HG02588 (cell line): Measurements from ENCODE around the gene KAZN.

Source experiments
- ATAC-seq: cut with Tn5 transposase; IDR thresholded peaks from one replicate; pipeline ENCODE4 v1.9.1; 2021; ENCODE audit warnings: mild to moderate bottlenecking, moderate library complexity; ENCODE audit not compliant: unreplicated experiment

Gene KAZN

DNA sequence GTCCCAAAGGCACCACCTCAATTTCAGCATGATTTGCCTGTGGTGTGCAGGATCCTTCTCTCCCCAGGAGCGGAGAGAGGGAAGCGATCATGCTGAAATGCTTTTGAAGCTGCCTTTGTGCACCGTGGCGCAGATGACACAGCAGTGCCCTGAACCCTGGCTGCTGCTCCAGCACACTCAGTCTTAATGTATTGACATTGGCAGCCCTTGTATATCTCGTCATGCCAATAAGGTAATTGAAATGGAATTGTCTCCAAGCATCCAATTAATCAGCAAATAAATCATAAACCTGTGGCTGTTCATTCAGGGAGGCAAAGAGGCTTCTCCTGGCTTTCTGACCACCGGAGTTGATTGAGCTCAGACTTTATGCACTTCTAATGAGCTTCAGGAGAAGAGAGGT, 139.8 kb downstream of the KAZN start:
- ATAC-seq, result no peak

- ATAC-seq, result no peak
These were observed 140.2 kb downstream of the KAZN start for GRCh38 chr1:14738647-14739046.

GRCh38 chr1:14739082-14739832, 140.8 kb downstream of the KAZN start:
- no peak for ATAC-seq

GRCh38 chr1:14740016-14740415, 141.5 kb downstream of the KAZN start:
- no peak for ATAC-seq

GRCh38 chr1:14741082-14741481, 142.6 kb downstream of the KAZN start:
- no peak for ATAC-seq

- ATAC-seq, result no peak
These were observed 143.0 kb downstream of the KAZN start for GRCh38 chr1:14741532-14741931.

GRCh38 chr1:14742181-14742980, 143.9 kb downstream of the KAZN start:
- no peak for ATAC-seq

DNA sequence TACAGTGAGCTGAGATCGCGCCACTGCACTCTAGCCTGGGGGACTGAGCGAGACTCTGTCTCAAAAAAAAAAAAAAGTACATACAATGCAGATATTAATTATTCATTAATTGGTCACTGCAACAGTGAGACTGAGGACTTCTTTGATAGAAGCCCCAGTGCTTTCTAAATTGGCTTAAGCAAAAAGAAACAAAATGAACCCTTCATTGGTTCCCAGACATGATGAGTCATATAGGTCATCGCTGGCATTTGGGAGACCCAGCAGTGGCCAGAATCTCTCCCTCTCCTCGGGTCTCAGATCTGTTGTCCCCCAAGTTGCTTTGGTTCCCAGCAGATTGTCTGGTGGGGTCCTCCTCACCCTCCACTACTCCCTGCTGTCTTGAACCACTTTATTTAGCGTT, 144.9 kb downstream of the KAZN start:
- ATAC-seq, result no peak

- ATAC-seq, result no peak
These were observed 146.7 kb downstream of the KAZN start for GRCh38 chr1:14745001-14745720.

DNA sequence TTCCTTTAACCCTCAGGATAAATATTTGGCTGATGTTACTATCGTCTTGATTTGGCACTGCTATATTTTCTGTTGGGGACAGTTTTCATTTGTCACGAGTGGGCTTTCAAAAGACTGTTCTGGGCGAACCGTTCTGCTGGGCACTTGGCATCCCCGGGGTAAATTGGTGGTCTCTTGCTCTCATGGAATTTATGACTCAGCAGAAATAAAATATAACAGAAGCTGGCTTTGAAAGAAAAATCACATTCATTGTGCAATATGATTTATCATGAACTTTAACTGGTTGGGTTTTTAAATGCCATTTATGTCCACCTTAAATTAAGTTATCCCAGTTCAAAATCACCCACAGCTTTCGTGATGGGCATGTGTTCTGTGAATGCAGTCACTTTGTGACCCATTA, 147.3 kb downstream of the KAZN start:
- no peak for ATAC-seq

DNA sequence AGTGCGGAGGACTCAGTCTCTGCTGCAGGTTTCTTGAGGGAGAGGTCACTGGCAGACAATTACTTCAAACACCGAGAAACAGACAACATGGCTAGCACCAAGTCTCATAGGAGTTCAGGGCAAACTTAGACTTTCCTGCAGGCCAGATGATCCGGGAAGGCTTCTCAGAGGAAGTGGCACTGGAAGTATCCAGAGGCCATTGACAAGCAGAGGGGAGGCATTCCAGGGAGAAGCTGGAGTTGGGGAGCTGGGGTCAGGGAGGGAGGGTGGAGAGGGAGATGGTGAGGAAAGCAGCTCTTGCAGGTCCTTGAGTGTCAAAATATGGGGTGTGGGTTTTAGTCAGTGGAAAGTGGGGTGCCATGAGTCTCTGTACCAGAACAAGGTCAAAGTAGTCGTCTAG, 147.9 kb downstream of the KAZN start:
- ATAC-seq, result no peak

- ATAC-seq, result no peak
These were observed 149.7 kb downstream of the KAZN start for GRCh38 chr1:14748151-14748550.

GRCh38 chr1:14748977-14749376, 150.5 kb downstream of the KAZN start:
- ATAC-seq, result no peak

DNA sequence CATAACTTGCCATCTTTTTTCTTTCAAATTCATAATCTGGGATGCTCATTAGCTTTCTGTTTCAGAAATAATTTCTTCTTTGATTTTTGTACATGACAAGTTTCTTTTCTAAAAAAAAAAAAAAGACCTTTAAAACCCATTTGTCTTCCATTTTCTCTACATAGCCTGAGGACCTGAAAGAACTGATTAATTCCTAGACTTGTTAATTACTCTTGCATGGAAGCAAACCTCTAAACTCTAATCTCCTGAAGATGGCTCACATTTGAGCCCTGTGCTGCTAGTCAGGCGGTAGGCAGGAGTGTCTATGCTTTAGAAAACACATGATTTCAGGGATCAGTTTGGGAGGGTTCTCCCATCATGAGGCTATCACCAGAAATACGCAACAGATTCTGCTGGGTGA, 152.0 kb downstream of the KAZN start:
- no peak for ATAC-seq

- no peak for ATAC-seq
These were observed 157.2 kb downstream of the KAZN start for GRCh38 chr1:14755518-14756252.

- no peak for ATAC-seq
These were observed 158.3 kb downstream of the KAZN start for GRCh38 chr1:14756589-14757285.

DNA sequence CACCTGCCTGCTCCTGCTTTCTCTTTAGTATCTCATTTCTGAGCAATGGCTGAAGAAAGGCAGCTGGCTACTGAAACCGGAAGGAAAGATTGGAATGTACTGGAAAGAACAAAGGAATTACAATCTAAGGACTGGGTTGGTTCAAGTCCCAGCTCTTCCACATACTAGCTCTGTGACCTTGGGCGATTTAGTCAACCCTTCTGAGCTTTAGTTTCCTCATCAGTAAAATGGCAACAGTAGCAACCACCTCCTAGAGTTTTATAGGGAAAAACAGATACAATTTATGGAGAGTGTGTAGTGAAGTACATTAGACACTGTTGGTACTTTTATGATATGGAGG, 158.8 kb downstream of the KAZN start:
- ATAC-seq, result no peak

DNA sequence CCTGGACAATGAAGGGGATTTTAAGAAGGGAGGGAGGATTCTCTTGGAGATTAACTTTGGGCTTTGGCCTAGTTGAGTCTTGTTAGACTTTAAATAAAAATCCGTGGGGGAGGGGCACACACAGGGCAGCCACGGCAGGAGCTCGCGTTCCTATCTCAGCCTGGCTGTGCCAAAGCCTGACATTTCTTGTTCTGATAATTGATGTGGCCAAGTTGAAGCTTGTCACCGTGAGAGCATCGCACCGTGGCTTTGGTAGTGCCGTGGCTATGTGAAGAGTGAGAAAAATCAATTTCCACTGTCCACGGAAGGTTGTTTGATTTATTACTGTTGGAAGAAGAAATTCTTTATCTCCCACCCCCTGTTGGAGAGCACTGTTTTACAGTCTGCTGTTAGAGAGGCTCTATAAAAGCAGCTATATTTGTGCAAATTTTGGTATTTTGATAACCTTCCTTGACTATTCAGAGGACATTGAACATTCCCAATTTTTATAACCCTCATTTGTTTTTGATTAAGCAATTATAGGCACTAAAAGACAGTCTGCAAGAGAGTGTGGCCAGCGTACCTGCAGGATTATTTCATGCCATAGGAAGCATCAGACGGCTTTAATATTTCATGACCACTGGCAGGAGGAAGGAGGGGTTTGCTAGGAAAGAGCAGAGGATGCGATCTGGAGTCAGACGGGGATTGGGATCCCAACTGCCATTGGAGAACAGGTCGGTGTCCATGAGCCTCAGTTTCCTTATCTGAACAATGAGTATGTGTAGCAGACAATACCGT, 160.7 kb downstream of the KAZN start:
- no peak for ATAC-seq

DNA sequence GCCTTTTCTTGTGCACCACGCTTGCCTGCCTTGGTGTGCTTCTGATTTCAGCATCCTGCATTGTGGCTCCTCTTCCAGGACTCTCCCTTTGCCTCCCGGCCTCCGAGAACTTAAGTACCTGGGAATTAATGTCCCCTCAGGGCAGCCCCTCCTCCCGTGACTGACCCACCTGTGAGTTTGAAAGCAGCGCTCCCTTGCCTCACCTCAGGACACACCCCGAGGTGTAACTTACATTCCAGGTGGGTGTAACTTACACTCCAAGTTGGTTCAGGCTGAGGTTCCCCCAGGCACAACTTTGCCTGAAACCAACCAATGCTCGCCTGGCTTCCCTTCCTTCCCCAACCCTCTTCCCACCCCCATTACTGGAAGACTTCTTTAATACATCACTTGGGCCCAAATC, 161.4 kb downstream of the KAZN start:
- ATAC-seq, result no peak

DNA sequence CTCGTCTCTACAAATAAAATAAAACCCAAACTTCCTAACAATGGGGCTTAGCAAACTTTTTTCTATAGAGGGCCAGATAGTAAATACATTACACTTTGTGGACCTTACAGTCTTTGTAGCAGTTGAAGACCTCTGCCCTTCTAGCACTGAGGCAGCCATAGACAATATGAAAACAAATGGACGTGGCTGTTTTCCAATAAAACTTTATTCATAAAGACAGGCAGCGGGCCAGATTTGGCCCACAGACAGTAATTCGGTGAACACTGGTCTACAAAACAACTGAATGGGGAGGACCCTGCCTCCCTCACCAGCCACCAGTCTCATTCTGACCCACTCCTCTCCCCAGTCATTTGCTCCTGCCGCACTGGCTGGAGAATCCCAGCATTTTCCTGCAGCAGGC, 162.3 kb downstream of the KAZN start:
- no peak for ATAC-seq
